ENCODE measurements around the gene TM9SF2.

- TF ChIP-seq CTCF (conservative IDR thresholded peaks at IDR 0.05 in 1 of 2, IDR thresholded peaks at IDR 0.05 in 1 of 2; ENCODE audit: extremely low read depth in 1 of 2, insufficient read depth in 1 of 2, low read depth in 1 of 2, low read length in 2 of 2) (no peak), EZH2 (IDR thresholded peaks at IDR 0.05; ENCODE audit: borderline replicate concordance, low read length) (no peak)
Observed at GRCh38 chr13:99608345-99608744, 107.1 kb downstream of the TM9SF2 start.

All from mammary epithelial cell (primary cell).